Fibroblast of skin of abdomen (primary cell): ENCODE results near the gene NDUFA5. TPM values are rescaled to one million over a fixed set of nuclear protein-coding genes. Genes with fewer than 3 reads are reported as not detected.
A peak's percentile ranks its signal among the peaks of the same experiment; 100 is the strongest.

Source experiments
- DNase-seq: peaks from one replicate; pipeline ENCODE4 v3.0.0-alpha.2; 2013
- polyA plus RNA-seq, 2 experiments: library from polyadenylated mRNA; unstranded; fragments of 120-200 nt; gene quantifications; one replicate each; pipeline ENCODE4 v1.2.1, GENCODE V29; 2013; ENCODE audit not compliant: insufficient read length in 2 of 2

The NDUFA5 gene
- polyA plus RNA-seq (2013, experiment 1 of 2; ENCODE audit: insufficient read length) = 51.9 TPM
- 48.5 TPM for polyA plus RNA-seq (2013, experiment 2 of 2; ENCODE audit: insufficient read length)

- peak; percentile 99 for DNase-seq
Measured at GRCh38 chr7:123557398-123558288, at the start of gene NDUFA5. NDUFA5 (minus strand) TSS chr7:123557818; CDS start chr7:123557795, 23 bp downstream.

GRCh38 chr7:123604739-123605138 is 47.1 kb upstream of the NDUFA5 start:
- no peak for DNase-seq

- DNase-seq = no peak
Measured at GRCh38 chr7:123602648-123603047, 45.0 kb upstream of the NDUFA5 start.

- no peak for DNase-seq
Measured at GRCh38 chr7:123601530-123601929, 43.9 kb upstream of the NDUFA5 start, which contains the start of gene ASB15. ASB15 (plus strand) TSS chr7:123601821; CDS start chr7:123614503, 12,682 bp downstream.

GRCh38 chr7:123600876-123601275 is 43.3 kb upstream of the NDUFA5 start:
- no peak for DNase-seq

GRCh38 chr7:123599766-123600165 is 42.1 kb upstream of the NDUFA5 start:
- no peak for DNase-seq

- no peak for DNase-seq
Measured at GRCh38 chr7:123598657-123599056, 41.0 kb upstream of the NDUFA5 start.

- DNase-seq = no peak
Measured at GRCh38 chr7:123594813-123595241, 37.2 kb upstream of the NDUFA5 start.

- DNase-seq = no peak
Measured at GRCh38 chr7:123588376-123588775, 30.8 kb upstream of the NDUFA5 start.

GRCh38 chr7:123583821-123584220 is 26.2 kb upstream of the NDUFA5 start:
- no peak for DNase-seq

GRCh38 chr7:123581162-123581459 is 23.5 kb upstream of the NDUFA5 start:
- DNase-seq = no peak

- DNase-seq = peak; percentile 25
Measured at GRCh38 chr7:123580406-123581161, 23.0 kb upstream of the NDUFA5 start.

- DNase-seq = no peak
Measured at GRCh38 chr7:123579416-123579815, 21.8 kb upstream of the NDUFA5 start.

- DNase-seq = no peak
Measured at GRCh38 chr7:123573896-123574467, 16.4 kb upstream of the NDUFA5 start.

- no peak for DNase-seq
Measured at GRCh38 chr7:123573341-123573740, 15.7 kb upstream of the NDUFA5 start.

GRCh38 chr7:123571684-123572083 is 14.1 kb upstream of the NDUFA5 start:
- DNase-seq = no peak

- DNase-seq = no peak
Measured at GRCh38 chr7:123571187-123571586, 13.6 kb upstream of the NDUFA5 start.

- DNase-seq = no peak
Measured at GRCh38 chr7:123570390-123571182, 13.0 kb upstream of the NDUFA5 start.

GRCh38 chr7:123569352-123570010 is 11.9 kb upstream of the NDUFA5 start:
- DNase-seq = no peak

- DNase-seq = no peak
Measured at GRCh38 chr7:123562121-123562520, 4.5 kb upstream of the NDUFA5 start.

GRCh38 chr7:123558289-123558874 is 764 bp upstream of the NDUFA5 start:
- DNase-seq = no peak
